GM21515 (cell line): Measurements from ENCODE around the gene TMEM9.

ENCODE experiments used
- ATAC-seq: cut with Tn5 transposase; IDR thresholded peaks from one replicate; pipeline ENCODE4 v1.9.1; 2021; ENCODE audit not compliant: unreplicated experiment

TMEM9 gene

GRCh38 chr1:201154389-201155165 lies at the start of gene TMEM9:
Gene TMEM9 (minus strand): TSS chr1:201154474. CDS start chr1:201153923, 551 bp downstream.
- peak; percentile 98 for ATAC-seq

GRCh38 chr1:201198598-201198997 lies 44.3 kb upstream of the TMEM9 start:
- no peak for ATAC-seq

- ATAC-seq, result no peak
Measured at GRCh38 chr1:201194046-201194445, 39.8 kb upstream of the TMEM9 start.

- no peak for ATAC-seq
Measured at GRCh38 chr1:201192261-201192788, 38.1 kb upstream of the TMEM9 start.

- no peak for ATAC-seq
Measured at GRCh38 chr1:201191653-201192260, 37.5 kb upstream of the TMEM9 start.

- no peak for ATAC-seq
Measured at GRCh38 chr1:201190624-201191051, 36.4 kb upstream of the TMEM9 start, which contains the start of gene IGFN1. Gene IGFN1 (plus strand): TSS chr1:201190824. CDS start chr1:201193294, 2,470 bp downstream.

GRCh38 chr1:201190005-201190404 lies 35.7 kb upstream of the TMEM9 start:
- ATAC-seq, result no peak

- no peak for ATAC-seq
Measured at GRCh38 chr1:201189085-201189484, 34.8 kb upstream of the TMEM9 start.

- no peak for ATAC-seq
Measured at GRCh38 chr1:201186192-201186591, 31.9 kb upstream of the TMEM9 start.

- no peak for ATAC-seq
Measured at GRCh38 chr1:201185527-201186128, 31.4 kb upstream of the TMEM9 start.

GRCh38 chr1:201185123-201185453 lies 30.8 kb upstream of the TMEM9 start:
- no peak for ATAC-seq

GRCh38 chr1:201184307-201185122 lies 30.2 kb upstream of the TMEM9 start:
- no peak for ATAC-seq

- no peak for ATAC-seq
Measured at GRCh38 chr1:201183753-201184152, 29.5 kb upstream of the TMEM9 start.

GRCh38 chr1:201183209-201183608 lies 28.9 kb upstream of the TMEM9 start:
- no peak for ATAC-seq

- no peak for ATAC-seq
Measured at GRCh38 chr1:201181726-201182125, 27.5 kb upstream of the TMEM9 start.

- ATAC-seq, result no peak
Measured at GRCh38 chr1:201181323-201181722, 27.0 kb upstream of the TMEM9 start.

GRCh38 chr1:201180901-201181300 lies 26.6 kb upstream of the TMEM9 start:
- no peak for ATAC-seq

- ATAC-seq, result no peak
Measured at GRCh38 chr1:201180141-201180540, 25.9 kb upstream of the TMEM9 start.

GRCh38 chr1:201178718-201179117 lies 24.4 kb upstream of the TMEM9 start:
- no peak for ATAC-seq

- no peak for ATAC-seq
Measured at GRCh38 chr1:201176940-201177339, 22.7 kb upstream of the TMEM9 start.
